Measurements from ENCODE around the gene CFAP157.

Gene CFAP157

DNA sequence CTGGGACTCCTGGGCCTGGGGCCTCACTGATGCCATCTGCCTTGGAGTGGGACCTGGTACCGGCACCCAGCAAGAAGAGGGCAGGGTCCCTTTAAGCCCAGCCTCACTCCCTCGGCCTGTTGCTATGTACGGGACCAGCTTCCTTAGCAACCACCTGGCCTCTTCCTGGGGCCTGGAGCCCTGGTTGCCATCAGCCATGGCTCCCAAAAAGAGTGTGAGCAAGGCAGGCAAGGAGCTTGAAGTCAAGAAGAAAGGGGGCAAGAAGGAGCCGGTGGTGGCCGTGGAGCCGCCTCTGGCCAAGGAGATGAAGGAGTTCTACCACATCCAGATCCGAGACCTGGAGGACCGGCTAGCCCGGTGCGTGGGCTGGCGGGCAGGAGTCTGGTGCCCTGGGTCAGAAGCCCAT lies at the start of gene CFAP157:
Gene CFAP157 (plus strand): TSS at position 153 of the 406 bp plus-strand sequence. CDS start 44 bp downstream, at position 197.
- no peak for DNase-seq

DNA sequence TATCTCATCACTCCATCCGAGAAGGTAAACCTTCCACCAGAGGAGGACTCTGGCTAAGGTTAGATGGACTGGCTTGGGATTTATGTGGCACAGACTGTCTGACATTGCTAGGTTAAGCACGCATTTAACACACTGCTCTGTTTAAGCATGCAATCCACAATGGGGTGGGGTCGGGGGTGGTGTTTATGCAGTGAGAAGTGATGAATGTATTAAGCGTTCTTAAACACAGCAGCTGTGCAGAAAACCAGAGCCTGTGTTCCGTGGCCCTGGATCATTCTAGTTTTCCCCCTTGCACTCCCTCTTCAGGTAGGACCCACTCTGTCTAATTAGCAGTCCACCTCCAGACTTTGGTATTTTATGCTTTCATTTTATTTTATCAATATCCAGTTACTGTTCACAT lies 48.4 kb upstream of the CFAP157 start:
- DNase-seq, result no peak

DNA sequence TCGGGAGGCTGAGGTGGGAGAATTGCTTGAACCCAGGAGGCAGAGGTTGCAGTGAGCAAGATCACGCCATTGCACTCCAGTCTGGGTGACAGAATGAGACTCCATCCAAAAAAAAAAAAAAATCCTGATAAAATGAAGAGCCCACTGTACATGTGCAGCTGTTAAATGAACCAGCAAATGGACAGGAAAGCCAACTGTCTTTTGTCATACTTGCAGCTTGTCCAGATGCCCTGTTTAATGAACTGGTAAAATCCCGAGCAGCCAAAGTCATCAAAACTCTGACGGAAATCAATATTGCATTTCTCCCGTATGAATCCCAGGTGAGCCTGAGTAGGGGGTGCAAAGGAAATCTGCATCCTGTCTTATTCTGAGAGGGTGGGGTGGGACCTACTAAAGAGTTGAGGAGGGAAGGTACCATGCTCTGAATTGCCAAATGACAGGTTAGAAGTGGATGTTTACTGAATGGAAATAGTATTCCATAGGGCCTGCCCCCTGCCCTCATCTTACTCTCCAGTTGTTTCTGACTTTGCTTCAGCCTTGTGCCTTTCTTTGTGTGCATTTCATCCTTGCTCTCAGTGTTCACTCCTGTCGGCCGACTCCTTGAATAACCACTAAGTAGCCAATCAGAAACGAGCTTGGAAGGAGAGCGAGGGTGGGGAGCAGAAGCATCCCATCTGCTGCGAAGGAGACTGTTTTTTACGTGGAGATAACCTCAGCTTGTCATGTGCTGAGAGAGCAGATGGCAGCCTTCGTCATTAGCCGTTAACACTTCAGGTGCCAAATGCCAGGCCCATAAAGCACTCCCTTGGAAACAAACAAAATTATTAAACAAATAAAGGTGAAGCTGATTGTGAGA lies 45.7 kb upstream of the CFAP157 start:
- DNase-seq, result no peak

DNA sequence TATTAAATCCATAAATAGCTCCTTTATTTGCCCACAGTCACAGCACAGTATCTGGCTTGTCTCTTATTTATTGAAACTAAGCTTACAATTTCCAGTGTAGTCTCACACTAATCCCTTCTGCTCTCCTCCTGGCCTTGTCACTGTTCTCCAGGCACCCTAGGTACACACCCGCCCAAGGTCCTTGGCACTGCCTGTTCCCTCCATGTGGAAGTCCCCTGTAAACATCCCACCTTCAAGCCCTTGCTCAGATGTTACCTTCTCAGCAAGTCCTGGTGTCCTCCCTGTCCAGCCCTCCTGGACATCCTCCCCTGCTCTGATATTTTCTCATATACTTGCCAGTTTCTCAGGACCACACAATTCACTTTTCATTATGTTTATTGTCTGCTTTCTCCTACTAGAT lies 44.2 kb upstream of the CFAP157 start:
- DNase-seq, result no peak

DNA sequence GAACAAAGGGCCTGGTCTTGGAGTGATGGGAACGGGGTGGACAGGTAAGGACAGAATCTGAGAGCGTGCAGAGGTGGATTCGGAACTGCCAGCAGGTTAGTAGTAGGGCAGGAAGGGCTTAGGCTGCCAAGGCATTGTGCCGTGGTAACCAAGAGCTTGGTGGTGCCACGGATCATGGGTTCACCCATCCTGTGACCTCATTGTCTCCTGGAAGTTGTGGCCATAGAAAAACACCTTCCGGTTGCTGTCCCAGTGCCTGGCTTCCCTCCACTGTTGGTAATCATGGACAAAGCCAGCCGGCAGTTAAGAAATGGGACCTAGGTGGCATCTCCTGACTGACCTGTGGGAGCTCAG lies 42.5 kb upstream of the CFAP157 start:
- DNase-seq, result no peak

DNA sequence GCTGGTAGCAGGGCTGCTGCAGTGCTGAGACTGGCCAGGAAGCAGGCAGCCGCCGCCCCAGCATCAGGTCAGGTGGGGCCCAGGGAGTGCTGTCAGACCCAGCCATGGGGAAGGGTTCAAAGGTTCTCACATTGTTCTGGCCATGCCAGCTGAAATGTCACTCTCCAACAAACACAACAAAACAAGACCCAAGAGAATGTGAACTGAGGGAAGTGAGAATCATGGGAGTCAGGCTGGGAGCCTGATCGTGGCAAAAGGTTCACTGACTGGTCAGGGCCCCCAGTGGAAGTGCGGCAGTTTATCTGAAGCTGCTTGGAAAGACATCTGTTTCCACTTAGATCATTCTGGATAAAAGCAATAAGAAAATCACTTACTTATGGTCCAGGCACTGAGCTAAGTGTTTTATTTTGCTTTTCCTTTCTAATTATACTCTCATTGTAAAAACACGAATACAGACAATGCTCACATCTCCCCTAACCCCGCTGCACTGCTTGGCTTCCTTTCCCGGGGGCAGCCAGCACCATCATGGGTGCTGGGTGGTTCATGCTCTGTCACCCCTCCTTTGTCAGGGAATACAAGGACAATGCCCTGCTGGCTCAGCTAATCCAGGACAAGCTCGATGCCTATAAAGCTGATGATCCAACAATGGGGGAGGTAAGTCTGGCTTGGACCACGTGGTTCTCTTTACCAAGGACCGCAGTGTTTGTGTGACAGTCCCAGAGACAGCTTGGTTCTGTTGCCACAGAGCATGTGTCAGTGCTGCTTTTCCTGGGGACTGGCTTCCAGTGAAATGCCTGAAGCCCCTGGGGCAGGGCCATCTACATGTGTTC lies 41.9 kb upstream of the CFAP157 start:
- DNase-seq, result no peak

DNA sequence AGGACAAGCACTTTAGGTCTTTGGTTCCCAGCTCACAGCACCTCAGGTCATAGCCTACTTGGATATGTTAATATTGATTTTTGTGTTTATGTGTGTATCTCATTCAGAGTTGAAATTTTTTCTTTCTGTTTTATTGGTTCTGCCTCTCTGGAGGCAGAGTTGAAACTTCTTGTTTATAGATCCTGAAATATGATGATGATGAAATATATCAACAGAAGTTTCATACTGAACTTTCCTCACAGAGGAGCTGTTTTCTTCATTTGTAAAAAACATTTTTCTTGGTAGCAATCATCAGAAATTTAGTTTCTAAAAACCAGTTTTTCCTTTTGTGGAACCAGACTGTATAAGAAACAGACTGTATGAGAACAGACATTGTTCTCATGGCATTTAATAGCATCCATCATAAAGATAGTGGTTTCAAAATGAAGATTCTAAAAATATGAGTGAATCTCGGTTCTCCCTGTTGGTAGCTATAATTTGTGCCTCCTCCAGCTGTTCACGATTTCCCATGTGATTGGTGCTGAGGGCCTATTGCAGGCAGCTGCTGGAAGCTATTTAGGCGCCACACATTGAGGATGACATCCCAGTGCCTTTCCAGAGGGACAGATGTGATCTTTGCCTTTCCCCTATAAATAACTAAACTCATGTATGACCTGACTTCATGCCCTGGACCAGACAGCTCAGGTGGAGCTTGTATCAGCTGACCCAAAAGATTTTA lies 39.5 kb upstream of the CFAP157 start:
- DNase-seq, result no peak

DNA sequence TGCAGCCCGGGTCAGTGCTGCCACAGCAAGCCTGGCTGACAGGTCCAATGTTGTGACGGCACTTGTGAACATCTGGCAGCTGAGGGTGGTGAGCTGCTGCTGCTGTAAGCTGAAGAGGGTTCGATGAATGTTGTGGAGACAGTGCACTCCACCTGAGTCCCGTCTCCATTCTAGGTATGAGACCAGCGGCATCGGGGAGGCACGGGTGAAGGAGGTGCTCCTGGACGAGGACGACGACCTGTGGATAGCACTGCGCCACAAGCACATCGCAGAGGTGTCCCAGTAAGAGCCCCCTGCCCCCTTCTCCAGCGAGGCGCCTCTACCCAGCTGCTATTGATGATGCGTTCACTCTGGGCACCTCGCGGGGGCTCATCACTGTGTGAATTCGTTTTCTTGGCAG lies 38.9 kb upstream of the CFAP157 start:
- no peak for DNase-seq

DNA sequence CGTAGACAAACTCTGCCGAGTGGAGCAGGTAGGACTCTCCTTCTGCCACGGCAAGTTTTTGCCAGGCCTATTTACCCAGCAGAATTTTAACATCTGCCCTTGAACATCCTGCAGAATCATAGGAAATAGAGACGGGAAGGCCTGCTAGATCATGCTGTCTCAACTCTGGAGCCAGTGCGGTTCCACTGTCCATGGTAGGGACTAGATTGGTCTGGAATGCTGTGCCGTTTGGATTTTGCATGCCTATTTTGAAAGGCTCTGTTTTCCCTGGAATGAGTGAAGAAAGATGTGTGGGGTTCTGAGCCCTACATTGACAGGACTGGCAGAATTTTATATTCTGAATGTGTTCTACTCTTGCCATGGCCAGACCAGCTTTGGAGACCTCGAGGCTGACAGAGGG lies 33.6 kb upstream of the CFAP157 start:
- DNase-seq, result no peak

DNA sequence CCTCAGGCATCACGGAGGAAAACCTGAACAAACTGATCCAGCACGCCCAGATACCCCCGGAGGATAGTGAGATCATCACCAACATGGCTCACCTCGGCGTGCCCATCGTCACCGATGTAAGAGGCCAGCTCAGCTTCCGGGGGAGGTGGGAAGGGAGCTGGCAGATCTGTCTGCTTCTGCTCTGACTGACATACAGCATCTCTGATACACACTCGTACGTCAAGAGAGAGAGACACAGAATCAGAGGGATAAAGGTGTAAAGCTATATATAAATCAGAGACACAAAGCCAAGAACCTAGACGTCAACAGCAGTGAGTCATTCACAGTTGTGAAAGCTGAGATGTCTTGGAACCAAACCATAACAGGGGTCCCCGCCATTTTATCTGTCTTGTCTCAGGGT lies 30.1 kb upstream of the CFAP157 start:
- DNase-seq, result no peak

DNA sequence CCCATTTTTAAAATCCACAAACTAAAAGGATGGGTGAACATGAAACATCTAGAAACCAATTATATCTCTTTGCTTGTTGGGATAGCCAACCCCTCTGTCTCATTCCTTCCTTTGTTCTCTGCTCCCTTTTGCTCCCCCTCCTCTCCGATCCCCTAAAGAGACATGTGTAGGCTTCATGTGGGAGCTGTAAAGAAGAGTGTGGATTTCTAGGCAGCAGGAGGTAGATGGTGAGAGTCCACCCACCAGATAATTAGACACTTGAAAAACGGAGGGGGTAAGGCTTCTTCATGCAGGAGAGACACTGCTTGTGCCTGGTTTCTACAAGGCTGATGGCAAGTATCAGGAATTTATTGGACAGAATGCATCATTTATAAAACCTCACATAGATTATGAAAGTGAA lies 27.3 kb upstream of the CFAP157 start:
- DNase-seq, result no peak

DNA sequence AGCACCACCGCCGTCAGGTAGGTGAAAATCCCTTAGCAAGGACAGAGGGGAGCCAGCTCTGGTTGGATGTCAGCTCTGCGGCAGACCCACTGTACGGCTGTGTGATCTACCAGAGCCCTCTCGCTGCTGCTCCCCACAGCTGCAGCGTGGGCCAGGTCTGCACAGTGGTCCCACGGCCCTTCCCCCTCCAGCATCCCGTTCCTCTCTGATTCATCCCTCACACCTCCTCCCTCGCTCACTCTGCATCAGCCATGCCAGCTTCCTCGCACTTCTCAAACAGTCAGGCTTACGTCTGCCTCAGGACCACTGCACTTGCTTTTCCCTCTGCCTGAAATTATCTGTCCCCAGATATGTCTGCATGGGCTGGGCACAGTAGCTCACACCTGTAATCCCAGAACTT lies 26.6 kb upstream of the CFAP157 start:
- no peak for DNase-seq

DNA sequence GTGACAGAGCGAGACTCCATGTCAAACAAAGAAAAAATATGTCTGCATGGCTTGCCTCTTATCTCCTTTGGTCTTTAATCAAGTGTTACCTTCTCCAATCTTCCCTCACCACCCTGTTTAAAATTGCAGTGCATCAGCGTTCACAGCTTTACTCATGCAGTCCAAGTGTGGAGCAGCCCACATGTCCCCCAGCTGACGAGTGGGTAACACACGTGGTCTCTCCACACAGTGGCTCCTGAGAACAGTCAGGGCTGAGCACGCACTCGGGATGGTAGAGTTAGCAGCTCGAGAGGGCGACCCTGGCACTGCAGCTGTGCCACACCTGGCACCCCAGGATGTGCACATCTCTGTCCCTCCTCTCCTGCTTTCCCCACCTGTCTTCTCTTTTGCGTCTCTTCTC lies 25.9 kb upstream of the CFAP157 start:
- DNase-seq, result no peak

DNA sequence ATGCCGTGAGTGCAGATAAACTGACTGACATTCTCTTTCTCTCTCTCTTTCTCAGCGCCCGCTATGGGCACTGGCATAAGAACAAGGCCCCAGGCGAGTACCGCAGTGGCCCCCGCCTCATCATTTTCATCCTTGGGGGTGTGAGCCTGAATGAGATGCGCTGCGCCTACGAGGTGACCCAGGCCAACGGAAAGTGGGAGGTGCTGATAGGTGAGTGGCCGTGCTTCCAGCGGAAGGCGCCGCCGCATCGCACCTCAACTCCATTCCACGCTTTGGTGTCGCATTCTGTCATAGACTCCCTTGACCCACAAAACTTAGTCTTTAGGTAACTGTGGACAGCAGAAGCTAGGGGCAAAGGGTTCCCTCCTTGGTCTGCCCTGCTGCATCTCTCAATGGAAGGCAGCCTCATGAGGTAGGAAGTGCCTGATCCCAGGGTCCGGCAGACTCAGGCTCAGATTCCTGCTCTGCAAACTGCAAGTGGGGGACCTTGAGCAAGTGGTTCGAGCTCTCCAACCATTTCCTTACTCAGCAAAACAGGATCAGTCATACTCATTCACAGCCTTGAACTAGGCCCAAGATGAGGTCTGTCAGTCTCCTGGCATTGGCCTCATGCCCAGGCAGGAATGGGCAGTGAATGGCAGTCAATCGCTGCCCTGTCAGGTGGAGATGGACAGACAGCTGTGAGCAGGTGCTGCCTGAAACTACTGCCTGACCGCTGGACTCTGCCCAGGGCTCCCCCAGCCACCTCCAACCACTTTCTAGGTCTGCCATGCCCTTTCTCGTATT lies 24.2 kb upstream of the CFAP157 start:
- no peak for DNase-seq

DNA sequence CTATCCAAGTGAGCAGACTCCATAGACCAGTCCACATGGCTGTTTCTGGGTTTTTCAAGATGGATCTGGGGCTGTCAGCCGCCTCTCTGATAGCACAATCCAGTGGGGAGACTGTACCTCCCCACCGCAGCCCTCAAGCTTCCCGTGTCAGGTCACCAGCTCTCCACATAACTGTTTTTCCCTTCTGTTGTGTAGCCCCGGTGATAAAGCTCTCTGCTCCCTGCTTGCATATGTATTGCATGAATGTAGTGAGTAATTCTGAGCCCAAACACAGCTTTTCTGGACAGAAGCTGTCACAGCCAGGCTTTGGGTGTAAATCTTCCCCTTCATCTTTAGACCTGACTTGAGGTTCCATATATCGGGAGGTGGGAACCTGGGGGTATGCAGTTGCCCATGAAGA lies 23.1 kb upstream of the CFAP157 start:
- DNase-seq, result no peak

DNA sequence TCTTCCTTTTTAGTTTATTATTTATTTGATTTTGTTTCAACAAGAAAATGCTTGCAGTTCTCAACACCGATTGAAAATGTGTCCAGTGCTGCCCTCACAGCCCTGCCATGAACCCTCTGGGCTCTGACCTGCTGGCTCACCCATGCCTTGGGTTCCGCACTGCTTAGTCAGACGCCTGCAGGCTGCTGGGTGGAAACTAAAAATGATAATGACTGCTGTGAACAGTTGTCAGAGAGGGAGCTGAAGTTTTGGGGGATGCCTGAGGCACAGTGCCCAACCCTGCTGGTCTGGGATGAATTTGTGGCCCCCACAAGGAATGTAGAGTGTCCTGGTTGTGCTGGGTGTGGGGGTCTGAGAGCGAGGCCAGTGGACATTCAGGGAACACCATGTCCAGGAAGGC lies 22.2 kb upstream of the CFAP157 start:
- no peak for DNase-seq

DNA sequence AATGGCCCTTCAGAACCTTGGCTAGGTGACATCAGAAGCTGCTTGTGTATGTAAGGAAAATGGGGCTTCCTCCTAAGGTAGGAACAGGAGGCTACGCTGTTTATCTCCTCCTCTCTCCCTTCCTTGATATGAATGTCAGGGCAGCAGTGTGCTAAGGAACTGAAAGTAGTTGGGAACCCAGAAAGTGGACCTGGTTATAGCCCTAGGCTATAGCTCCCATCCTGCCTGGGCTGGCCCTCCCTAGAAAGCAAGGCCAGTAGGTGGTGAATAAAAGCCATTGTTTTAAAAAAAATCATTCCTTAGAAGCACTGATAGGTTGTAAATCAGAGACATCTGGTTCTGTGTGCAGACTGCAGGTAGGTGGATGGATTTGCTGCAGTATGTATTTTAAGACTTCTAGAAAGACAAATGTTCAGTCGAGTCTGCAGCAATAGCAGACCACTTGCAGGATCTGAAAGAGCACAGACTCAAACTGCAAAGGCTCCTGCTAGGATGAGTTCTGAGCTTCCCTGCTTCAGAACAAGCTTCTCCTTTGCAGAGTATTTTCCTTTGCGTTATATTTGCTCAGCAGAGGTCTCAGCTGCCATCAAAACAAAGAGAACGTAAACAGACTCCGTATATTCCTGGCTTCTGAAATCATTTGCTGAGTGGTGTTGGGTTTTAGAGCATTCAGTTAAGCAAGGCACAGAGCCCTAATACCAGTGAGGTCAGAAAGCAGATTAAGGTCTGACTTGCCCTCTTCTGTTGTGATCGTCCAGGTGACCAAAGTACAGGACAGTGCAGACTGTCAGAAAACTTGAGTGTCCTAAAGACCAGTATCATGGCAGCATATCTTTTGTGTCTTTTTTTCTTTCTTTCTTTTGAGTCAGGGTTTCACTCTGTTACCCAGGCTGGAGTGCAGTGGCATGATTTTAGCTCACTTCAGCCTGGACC lies 20.1 kb upstream of the CFAP157 start:
- DNase-seq, result no peak

DNA sequence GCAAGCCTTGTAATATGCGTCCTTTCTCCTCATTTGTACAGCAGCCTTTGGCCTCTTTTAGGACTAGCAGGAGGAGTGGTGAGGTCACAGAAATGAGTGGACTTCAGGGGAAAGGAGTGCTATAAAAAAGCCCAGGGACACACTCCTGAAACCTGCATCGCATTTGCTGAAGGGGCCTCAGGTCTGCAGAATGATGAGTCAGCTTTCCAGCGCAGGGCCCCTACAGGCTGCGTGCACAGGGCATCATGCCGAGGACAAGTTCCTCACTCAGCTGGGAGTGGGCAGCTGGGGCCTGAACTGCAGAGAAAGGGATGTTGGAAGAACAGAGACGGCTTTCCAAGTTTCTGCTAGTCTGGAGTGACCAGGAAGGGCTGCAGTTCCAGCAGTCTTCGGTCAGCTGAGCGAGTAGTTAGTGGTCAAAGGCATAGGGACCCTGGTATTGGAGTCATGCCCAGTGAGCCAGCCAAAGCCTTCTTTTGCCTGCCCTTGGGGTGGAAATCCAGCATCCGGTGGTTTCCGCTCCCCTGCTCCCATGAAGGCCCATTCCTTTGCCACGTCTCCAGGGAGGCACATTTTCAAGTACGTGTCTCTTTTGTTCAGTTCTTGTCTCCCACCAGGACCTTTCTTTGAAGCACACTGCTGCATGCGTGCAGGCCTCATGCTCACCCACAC lies 17.3 kb upstream of the CFAP157 start:
- DNase-seq, result no peak

DNA sequence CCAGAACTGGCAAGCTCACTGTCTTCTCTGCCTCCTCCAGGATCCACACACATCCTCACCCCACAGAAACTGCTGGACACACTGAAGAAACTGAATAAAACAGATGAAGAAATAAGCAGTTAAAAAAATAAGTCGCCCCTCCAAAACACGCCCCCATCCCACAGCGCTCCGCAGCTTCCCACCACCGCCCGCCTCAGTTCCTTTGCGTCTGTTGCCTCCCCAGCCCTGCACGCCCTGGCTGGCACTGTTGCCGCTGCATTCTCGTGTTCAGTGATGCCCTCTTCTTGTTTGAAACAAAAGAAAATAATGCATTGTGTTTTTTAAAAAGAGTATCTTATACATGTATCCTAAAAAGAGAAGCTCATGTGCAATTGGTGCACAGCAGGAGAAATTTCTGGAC lies 16.1 kb upstream of the CFAP157 start:
- DNase-seq, result no peak

DNA sequence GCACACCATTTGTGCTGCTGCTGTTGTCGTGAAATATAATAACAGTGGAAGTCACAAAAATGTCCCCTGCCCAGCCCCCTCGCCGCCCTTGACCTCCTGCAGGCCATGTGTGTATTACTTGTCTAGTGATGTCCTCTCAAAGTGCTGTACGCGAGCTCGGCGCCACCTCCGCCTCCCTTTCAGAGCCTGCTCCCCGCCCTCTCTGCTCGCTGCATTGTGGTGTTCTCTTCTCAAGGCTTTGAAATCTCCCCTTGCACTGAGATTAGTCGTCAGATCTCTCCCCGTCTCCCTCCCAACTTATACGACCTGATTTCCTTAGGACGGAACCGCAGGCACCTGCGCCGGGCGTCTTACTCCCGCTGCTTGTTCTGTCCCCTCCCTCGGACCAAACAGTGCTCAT lies 14.7 kb upstream of the CFAP157 start:
- DNase-seq, result no peak

DNA sequence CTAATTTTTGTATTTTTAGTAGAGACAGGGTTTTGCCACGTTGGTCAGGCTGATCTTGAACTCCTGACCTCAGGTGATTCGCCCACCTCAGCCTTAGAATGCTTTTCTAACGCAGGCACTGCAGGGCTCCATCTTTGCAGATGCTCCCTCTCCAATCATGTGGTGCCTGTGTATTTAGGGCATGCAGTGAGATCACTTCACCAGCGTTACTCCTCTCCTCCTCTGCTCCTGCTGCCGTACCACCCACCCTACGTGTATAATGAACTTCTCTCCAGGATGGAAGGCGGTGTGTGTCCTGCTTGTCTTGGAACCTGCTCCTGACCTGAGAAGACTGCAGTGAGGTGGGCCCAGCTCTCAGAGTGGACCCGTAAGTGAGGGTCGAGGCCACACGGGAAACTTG lies 13.6 kb upstream of the CFAP157 start:
- DNase-seq, result no peak

Data from suppressor macrophage treated with lipopolysaccharide for 4 hours (primary cell).